ENCODE measurements around the gene TCF25.

DNA sequence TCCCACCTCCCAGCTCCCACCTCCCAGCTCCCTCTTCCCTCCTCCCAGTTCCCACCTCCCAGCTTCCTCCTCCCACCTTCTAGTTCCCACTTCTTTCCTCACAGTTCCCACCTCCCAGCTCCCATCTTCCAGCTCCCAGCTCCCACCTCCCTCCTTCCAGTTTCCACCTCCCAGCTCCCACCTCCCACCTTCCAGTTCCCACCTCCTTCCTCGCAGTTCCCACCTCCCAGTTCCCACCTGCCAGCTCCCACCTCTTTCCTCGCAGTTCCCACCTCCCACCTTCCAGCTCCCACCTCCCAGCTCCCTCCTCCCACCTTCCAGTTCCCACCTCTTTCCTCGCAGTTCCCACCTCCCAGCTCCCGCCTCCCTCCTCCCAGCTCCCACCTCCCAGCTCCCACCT is 34.8 kb downstream of the TCF25 start:
- no peak for TF ChIP-seq EZH2 (IDR thresholded peaks at IDR 0.05)
- TF ChIP-seq POLR2AphosphoS5 (IDR thresholded peaks at IDR 0.05; ENCODE audit: borderline replicate concordance, low read depth, low read length): no peak

Measured in SK-N-MC (cell line).